HG03565 (cell line): ENCODE data around the gene TRPM1.

ENCODE experiments used
- ATAC-seq: cut with Tn5 transposase; IDR thresholded peaks from one replicate; pipeline ENCODE4 v1.9.1; 2021; ENCODE audit warnings: mild to moderate bottlenecking, moderate library complexity; ENCODE audit not compliant: unreplicated experiment

TRPM1 gene

DNA sequence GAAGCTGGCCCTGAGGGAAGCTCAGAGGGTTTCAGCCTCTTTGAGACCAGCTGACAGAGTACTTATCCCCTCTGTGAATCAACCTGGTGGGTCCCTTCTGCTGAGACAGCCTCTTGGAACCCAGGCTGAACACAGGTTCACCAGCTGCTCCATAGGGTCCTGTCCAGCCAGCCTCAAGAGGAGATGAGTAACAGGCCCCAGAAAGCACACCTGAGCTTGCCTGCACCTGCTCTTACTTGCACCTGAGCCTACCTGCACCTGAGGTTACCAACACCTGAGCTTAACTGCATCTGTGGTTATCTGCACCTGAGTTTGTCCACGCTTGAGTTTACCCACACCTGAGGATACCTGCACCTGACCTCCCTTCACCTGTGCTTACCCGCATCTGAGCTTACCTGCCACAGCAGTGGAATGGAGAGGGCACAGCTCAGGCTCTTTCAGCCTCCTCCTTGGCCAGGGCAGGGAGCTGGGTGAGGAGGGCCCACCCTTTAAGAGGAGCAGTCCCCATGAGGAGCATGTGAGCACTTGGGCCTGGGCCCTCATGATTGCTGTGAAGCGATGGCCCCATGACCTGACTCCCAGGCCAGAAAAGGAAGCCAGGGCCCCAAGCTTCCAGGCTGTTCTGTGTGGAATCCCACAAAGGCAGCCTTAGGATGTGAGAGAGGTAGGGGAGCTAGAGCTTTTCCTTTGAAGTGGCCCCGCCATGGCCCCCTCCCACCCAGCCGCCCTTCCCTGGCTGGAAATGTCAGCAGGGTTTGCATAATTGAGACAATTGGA, at the start of gene TRPM1:
TRPM1 (minus strand) TSS at position 464 of the 777 bp plus-strand sequence. CDS start 20,370 bp downstream, outside the sequence.
- no peak for ATAC-seq

DNA sequence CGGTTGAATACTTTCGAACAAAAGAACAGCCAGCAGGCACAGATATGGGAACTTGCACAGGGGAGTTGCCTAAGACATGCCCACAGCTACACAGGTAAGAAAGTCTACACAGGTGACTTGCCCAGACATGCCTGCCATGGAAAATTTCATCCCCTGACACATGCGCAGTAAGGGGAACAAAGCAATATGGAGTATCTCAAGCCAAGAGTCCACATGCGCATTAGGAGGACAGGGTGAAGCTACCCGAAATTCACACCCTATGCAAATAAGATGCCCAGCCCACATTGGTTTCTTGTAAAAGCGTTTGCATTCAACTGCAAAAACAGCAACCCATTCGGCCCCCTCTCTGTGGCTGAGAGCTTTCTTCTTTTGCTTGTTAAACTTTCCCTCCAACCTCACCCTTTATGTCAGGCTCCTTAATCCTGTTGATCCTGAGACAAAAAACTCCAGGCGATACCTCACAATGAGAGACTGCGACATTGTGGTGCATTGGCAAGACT, 49.3 kb upstream of the TRPM1 start:
- no peak for ATAC-seq

DNA sequence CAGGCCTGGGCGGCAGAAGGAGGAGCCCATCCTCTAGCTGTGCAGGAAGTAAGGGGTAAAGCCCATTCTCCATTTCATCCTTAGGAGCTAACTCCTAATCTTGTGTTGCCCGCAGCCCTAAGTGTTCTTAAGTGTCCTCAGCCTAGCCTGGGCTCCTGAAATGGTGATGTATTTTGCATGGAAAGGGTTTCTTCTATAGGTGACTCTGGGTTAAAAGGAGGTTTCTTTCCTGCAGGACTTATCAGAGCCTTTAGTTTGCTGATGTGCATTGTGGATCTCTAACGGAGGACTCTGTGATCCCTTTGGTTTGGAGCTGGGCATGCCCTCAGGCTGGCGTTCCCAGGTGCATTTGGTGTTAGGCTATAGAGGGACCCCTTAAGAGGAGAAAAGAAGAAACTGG, 48.5 kb upstream of the TRPM1 start:
- no peak for ATAC-seq

DNA sequence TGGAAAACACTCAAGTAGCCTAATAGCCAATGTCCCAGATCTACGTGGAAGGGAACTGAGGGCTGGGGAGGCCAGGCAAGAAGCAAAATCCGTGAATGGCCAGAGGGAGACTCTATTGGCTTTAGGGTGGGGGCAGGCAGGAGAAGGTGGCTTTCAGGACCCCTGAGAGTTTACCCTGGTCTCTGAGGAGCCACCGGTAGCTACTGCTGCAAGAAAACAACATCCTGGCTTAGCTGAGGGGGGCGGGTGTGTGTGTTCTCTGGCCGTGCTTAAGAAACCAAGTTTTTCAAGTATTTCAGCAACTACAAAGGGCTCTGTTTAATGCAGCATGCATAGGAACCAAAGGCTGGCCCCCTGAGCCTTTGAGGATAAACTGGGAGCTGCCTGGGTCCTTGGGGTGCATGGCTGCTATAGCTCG, 47.6 kb upstream of the TRPM1 start:
- ATAC-seq: no peak

DNA sequence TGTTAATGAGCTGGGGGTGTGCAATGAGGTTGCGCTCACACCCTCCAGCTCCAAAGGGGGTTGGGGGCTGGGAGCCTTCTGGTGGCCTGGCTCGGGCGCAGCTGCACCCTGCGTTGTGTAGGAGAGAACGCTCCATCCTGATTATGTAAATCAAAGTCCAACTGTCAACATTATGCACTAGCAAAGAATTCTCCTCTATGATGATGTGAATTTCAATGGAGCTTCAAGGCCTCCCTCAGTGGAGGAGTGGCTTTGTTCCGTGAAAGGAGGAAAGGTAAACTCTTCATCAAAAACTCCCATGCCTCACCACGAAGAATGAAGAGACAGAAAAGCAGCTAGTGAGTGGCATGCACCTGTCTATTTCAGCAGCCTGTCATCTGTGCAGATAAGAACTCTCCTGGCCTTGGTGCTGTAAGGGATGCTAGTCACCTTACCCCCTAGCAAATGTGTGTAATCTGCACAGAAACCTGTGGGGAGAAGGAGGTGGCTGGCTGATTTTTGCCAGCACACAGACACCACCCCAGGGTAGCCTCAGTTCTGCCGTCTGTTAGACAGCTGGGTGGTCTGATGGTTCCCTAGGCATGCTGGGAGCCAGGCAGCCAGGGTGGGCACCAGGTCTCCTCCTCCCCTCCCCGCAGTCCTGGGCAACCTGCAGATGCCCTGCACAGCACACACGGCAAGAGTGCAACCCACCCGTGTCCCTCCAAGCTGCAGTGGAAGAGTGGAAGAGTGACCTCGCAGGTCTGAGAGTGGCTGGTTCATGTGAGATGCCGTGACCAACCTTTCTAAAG, 47.0 kb upstream of the TRPM1 start:
- ATAC-seq: no peak

DNA sequence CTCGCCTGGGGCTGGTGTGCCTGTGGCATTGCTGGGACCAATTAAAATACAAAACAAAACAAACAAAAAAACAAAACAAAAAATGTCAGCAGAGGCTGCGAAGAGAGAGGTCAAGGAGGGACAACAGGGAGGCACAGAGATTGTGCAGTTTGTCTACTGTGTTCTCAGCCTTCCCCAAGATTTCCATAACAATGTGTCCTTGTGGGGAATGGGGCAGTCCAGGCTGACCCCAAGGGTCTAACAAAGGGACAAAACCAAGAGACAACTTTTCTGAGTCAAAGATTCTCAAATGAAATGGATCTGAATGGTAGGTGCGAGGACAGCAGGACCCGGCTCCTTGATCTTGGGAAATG, 46.4 kb upstream of the TRPM1 start:
- ATAC-seq: no peak

DNA sequence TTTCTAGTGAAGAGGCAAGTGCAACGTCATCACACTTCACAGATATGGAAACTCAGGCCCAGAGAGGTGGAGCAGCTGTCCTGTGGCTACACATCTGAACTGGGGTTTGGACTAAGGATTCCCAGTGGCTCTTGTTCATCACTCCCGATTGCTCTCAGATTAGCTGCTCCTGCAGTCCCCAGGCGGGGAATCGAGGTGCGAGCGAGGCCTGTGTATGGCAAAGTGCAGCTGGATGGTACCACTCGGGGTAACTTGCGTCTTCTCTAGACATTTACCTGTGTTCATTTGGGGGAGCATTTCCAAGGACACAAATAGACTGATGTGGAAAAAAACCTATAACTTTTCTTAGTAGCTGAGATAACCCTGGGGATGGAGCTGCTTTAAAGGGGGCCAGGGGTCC, 45.9 kb upstream of the TRPM1 start:
- ATAC-seq: no peak

DNA sequence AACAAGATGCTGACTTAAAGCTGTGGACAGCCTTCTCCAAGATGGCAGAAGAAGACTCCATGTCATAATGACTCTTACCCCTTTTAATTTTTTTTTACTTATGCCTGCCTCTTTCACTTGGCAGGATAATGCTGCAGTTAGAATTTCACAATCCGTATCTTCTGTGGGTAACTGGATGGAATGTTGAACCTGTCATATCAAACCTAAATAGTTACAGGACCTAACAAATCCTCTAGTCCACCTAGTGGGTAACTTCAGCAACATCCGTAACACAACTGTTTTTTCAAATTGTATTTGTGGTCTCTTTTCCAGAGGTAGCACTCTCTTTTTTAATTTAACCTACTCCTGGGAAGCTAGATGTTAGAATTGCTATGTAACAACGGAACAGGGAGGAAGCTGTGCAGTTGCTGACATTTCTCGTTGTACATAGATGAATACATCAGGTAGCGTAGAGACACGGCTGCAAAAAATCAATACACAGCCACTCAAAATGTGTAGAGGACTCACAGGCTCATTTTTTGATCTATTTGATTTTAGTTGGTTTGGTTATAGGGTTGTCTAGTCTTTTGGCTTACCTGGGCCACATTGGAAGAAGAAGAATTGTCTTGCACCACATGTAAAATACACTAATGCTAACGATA, 43.9 kb upstream of the TRPM1 start:
- ATAC-seq: no peak

DNA sequence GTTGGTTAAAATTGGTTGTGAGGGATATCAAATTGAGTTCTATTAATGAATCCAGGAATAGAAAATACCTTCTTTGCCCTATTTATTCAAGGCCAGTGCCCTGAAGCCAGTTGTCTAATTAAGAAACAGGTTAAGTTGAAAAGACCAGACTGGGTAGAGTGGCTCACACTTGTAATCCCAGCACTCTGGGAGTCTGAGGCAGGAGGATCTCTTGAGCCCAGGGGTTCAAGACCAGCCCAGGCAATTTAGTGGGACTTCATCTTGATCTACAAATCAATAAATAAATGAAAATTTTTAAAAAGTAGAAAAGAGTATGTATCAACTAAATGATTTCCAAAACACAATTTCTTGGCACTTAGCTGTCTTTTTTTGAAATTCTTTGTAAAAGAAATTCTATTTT, 40.3 kb upstream of the TRPM1 start:
- no peak for ATAC-seq

DNA sequence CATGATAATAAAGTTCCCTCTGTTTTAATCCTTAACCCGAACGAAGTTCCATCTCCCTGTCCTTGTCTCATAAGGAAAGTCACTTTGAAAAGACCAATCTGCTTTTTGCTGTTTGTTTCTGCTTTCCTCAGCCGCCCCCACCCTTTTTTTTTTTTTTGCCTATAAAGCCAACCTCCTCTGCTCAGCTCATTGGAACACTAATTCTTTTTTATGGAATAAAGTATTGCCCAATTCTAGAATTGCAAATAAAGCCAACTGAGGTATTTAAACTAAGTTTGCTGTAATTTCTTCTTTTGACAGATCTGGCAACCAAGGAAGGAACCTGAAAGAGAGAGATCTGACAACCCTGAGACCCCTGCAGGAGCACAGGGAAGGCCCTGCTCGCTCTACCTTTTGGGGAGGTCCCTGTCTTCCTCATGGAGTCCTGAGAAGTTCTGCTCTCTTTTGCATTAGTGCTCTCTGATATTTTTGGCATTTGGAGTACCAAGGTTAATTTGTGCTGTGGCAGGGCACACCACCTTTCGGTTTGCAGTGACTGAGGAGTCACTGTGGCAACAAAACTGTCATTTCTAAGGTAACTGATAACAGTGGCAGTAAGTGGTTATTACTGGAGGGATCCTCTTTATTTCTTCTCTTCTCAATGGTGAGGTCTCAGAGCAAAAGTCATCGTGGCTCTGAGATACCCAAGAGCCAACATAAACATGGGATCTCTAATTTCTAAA, 35.2 kb upstream of the TRPM1 start:
- ATAC-seq: no peak

DNA sequence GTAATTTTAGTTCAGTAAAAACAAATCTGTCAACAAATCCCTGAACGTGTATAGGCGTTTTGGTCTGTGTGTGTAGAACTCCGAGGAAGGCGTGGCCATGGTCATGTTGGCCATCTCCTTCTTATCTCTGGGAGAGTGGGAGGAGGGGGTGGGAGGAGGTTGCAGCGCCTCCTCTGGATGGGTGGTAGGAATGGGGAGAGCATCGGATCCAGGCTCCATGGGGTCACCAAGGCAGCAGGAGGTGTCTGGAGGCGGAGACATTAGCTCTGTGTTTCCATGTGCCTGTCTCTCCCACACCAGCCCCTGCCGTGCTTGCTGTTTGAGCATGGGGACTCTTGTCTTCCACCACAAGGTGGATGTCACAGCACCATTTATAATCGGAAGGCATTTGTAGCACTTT, 34.5 kb upstream of the TRPM1 start:
- no peak for ATAC-seq

DNA sequence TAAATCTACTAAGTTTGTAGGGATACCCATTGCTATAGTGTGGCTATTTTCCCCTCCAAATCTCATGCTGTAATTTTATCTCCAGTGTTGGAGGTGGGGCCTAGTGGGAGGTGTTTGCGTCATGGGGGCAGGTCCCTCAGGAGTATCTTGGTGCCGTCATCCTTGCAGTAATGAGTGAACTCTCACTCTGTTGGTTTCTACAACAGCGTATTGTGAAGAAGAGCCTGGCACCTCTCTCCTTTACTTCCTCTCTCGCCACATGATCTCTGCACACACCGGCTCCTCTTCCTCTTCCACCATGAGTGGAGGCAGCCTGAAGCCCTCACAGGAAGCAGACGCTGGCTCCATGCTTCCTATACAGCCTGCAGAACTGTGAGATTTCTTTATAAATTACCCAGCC, 34.0 kb upstream of the TRPM1 start:
- no peak for ATAC-seq

DNA sequence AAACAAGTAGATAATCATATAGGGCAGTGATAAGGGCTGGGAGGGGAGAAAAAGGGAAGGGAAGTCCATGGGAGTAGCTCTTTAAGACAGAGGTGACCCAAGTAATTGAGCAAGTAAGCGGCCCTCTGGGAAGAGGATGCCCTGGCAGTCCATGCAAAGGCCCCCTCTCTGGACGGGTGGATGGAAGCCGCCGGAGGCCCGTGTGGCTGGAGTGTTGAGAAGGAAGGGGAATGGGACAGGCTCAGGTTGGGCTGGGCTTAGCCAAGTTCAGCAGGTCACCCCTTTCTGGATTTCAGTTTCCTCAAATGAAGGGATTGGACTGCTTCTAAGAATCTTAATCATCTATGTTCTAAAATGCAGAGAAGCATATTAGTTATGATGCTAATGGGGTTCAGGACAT, 32.4 kb upstream of the TRPM1 start:
- ATAC-seq: no peak

DNA sequence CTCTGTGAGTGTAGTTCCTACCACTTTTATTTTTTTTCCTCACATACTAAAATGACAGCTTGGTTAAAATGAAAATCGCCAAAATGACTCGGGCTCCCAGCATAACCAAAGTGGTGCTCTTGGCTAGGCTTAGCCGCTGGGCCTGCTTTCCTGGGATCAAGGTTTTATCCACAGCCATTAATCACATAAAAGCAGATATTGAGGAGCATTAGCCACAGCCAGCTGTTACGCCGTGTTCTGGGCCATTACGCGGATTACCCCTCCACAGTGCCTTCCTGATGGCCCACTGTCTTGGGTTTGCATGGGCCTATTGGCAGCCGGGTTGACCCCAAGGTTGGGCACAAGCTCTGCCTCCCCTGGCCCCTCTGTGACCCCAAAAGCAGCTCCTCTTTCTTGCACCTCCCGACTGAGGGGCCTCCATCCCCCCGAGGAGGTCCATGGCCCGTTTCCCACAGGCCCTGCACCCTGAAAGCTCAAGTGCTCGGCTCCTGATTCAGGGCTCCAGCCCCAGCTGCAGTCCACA, 30.4 kb upstream of the TRPM1 start:
- no peak for ATAC-seq

DNA sequence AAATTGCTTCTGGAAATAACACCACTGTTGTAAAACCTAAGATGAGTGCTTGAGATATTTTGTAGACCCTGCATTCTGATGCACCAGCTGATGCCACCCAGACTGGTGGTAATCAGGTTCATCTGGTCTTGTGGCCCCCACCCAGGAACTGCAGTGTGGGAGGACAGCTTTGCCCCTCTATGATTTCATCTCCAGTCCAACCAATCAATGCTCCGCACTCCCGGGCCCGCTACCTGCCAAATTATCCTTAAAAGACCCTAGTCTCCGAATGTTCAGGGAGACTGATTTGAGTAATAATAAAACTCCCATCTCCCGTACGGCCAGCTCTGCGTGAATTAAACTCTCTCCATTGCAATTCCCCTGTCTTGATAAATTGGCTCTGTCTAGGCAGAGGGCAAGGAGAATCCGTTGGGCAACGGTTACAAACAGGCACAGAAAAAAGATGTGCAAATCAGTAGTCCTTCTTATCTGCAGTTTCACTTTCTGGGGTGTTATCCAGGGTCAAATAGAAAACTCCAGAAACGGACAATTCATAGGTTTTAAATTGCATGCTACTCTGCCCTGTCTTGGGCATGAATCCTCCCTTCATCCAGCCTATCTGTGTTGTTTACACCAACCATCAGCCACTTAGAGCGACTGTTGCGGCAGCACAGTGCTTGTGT, 29.2 kb upstream of the TRPM1 start:
- ATAC-seq: no peak

DNA sequence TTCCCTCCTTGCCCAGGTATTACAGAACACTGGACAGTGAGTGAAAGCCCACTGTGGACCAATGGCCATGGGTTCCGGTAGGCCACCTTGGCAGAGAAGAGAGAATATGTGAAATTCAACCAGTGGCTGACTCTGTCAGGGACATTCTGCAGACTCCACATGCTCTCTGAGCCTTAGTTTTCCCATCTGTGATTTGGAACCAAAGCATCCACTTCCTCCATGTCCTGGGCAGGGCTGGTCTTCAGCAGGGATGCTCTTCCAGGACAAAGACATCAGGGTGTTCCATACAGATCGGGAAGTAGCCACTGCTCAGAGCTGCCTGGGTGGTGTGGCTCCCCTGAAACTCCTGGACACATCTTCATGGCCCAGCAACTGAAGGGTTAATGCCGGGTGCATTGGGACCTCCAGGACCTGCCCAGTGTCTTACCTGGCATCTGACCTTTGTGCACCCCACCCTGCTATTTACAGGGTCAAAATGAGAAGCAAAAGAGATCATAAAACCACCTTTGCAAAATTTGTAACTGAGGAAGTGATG, 28.3 kb upstream of the TRPM1 start:
- ATAC-seq: no peak

DNA sequence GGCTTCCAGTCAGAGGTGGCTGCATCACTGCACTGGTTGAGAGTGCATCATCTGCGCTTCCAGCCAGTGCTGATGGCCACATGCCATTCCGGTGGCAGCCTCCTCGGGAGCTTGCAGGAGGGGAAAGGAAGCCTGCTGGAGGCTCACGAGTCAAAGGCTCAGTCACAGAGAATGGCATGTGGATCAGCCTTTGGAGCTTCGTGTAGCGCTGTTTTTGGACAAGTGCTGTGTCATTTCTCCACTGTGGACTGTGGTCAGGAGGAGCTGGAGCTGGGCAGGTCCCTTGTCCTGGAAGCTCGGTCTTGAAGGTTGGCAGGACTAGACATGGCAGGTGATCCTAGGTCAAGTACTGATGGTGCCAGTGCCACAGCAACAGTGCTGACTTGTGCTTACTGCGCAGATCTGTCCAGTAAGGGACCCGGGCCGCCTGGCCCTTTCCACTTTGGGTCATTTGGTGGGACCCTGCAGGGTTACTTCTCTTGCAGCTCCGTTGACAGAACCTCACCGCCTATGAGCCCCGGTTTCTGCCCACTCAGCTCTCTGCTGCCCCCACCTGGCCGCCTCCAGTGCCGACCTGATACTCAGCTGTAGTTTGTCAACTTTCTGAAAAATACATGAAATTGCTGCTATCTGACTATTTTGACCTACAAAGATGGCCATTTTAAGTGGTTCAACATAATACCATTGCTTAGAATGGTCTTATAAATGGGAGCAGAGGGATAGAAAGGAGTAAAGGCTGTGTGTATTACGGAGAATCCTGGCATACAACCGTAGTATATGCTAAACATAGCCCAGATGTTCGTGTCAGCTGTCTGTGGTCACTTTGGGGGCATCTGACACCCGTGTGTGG, 27.6 kb upstream of the TRPM1 start:
- ATAC-seq: no peak

DNA sequence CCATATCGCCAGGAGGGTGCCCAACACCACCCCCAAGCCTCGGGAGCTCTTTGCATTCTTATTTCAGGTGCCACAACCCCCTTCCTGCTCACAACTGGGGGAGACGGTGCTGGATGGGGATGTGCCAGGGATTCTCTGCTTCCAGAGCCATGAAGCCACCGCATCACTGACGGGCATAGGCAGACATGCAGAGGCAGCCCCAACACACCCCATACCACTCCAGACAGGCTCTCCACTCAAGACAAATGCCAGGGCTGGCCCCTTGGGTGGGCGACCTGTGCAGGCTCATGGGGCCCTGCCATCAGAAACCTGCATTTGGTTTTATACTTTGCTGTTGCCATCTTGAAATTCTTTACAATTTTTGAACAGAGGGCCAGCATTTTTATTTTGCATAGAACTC, 27.0 kb upstream of the TRPM1 start:
- ATAC-seq: no peak

DNA sequence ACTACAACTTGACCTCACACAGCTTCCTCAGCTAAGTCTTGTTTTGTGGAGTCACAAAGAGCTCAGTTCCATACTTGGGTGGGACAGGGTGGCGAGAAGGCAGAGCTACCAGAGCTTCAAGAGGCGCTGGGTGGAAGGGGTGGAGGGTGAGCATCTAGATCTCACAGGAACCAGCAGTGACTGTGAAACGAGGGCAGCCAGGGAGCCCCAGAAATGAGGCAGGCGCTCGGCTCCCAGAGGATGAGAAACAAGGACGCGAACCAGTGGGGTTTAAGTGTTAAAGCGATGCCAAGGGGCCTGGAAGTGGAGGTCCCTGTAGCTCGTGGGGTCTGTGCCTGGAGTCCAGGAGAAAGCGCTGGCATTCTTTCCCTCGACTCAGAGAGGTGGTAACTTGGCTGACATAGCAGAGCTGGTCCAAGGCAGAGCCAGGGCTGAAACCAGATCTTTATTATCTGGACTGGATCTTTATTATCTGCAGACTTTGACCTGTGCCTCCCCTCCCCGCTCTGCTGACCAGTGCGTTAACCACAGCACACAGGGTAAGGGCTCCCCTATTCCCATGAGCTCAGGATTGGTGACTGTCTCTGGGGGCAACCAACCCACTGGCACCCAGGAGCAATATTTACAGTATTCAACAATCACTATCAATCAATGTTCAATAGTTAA, 26.2 kb upstream of the TRPM1 start:
- ATAC-seq: no peak
